ENCODE data around the gene CACNA2D4.

Gene CACNA2D4

DNA sequence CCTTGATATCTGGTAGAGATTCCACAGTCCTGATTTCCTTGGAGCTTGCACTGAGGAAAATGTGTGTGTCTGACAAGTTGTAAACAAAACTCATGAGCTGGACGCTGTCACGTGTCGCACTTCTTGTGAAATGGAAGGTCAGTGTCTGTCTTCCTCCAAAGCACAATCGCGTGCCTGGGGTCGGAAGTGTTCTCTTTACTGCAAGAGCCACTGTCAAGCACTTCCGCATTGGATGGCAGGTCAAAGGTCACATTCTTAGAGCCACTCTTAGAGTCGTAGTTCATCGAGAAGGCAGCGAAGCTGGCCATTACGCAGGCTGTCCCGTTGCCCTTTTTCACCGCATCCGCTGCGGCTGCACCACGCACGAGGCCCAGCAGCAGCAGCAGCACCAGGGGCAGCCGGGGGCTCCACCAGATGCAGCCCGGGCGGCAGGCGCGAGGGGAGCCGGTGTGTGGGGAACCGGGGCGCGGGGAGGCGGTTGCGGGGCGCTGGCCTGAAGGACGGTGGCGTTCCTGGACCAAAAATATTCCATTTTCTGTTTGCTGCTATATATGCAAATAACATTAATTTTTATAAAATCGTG lies 53.1 kb downstream of the CACNA2D4 start:
- DNase-seq: no peak

- DNase-seq: no peak
Observed at GRCh38 chr12:1864867-1865266, 53.6 kb downstream of the CACNA2D4 start.

DNA sequence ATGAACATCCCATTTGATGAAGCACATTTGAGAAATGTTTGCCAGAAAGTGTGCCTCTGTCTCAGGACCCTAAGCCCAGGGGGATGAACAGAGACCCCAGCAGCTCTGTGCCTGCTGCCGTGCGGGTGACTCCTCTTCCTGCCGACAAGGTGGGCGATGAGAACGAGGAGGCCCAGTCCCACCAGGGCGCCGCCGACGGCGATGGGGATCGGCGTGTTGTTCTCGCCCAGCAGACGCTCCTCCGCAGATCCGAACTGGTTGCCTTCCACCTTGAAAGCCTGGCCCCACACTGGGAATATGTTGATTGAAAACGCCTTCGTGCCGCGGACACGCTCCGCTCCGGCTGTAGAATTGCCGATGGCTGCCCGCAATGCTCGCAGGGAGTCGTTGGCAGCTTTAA lies 54.0 kb downstream of the CACNA2D4 start:
- DNase-seq: no peak

GRCh38 chr12:1863823-1864222 lies 54.6 kb downstream of the CACNA2D4 start:
- no peak for DNase-seq

DNA sequence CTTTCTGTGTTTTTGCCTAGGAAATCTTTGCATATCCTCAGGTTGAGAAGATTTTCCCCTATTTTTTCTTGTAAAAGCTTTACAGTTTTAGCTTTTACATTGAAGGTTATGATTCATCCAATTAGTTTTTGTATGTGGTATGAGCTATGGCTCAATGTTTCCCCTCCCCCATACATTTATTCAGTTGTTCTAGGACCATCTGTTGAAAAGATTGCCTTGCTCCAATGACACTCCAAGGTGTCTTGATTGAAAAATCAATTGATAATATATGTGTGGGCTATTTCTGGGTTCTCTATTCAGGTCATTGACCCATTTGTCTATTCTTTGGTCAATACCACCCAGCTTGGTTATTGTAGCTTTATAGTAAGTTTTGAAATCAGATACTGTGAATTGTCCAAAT lies 55.5 kb downstream of the CACNA2D4 start:
- no peak for DNase-seq

DNA sequence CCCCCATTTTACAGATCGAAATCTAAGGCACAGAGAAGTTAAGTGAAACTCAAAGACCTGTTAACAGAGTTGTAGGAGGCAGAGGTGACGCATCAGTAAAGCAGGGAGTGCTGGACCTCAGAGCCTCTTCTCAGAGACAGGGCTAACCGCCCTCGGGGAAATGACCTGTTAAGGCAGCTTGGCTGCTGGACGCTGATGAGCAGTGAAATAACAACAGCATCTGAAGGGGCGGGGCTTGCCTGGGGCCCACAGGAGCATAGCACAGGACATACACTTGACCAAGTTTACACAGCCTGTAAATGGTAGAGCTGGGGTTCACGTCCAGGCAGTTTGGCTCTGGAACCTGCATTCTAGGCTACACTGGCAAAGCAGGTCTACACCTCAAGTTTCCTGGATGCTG lies 58.8 kb downstream of the CACNA2D4 start:
- DNase-seq: no peak

DNA sequence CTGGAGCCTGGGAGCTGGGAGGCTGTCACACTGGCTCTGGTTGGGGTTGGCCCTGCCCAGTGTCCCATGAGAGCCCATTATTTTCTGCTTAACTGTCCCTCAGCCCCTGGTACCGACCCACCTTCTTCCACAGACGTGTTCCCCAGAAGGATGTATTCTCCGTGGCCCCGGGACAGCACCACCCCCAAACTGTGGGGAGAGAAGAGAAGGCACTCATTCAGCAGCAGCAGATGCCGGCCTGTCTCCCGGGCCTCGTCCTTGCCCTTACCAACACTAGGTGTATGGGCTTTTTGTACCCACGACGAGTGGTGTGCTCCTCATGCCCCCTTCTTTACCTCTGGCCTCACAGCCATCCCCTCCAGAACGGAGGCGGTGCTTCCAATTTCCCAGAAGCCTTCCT lies 60.0 kb downstream of the CACNA2D4 start:
- DNase-seq: no peak

DNA sequence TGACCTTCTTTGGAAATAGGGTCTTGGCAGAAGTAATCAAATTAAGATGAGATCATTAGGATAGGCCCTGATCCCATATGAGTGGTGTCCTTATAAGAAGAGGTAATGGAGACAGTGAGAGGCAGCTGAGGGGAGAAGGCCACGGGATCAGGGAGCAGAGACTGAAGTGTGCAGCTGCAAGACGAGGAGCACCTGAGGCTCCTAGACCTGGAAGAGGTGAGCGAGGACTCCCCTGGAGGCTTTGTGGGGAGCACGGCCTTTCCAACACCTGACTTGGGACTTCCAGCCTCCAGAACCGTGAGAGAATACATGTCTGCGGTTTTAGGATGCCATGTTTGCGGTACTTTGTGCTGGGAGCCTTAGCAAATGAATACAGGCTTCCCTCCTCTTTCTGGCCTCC lies 60.6 kb downstream of the CACNA2D4 start:
- no peak for DNase-seq

DNA sequence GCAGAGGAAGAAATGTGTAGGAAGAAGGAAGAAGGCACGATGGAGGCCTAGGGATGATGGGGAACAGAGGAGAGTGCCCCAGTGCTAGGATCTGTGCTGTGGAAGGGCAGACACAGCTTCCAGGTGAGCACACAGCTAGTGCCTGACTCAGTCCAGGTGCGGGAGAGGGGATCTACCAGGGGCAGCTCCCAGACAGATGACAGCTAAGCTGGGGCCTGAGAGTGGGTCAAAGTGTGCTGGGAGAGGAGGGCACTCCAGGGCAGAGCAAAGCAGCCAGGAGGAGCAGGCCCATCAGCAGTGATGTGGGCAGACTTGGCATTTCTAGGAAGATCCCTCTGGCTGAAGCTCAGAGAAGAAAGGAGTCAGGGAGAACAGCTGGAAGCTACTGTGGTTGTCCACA lies 61.4 kb downstream of the CACNA2D4 start:
- DNase-seq: no peak

DNA sequence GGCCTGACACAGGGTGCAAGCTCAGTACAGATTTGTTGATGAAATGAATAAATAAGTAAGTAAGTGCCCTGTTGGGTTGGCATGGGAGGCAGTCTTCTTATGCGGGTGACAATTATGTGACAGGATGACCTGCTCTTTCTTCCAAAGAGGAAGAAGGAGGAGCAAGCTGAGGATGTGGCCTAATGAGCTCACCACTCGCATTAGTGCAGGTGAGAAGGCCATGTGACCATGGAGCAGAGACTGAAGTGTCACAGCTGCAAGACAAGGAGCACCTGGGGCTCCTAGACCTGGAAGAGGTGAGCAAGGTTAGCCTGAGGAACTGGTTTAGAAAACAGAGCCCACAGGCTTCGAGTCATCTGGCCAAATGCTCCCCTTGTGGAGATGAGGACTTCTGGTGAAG lies 63.2 kb downstream of the CACNA2D4 start:
- DNase-seq: no peak

DNA sequence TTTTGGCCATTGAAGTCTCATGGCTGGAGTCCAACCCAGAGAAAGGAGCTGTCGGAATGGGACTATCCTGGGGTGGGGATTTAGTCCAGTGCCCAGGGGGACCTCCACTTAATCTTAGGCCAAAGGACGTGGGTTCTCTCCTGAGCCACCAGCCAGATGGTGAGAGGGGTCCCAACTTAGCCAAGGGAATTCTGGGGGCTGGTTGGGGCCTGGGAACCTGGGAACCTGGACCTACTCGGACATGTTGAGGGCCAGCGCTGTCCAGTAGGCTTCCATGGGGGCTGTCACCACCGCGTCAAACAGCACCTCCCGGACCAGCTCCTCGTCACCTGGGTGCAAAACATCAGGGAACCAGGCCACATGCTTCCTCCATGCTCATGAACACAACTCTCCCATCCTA lies 64.7 kb downstream of the CACNA2D4 start:
- DNase-seq: no peak

- DNase-seq: no peak
Observed at GRCh38 chr12:1852076-1852475, 66.4 kb downstream of the CACNA2D4 start.

- no peak for DNase-seq
Observed at GRCh38 chr12:1851151-1851701, 67.2 kb downstream of the CACNA2D4 start.

- no peak for DNase-seq
Observed at GRCh38 chr12:1848745-1849144, 69.7 kb downstream of the CACNA2D4 start.

GRCh38 chr12:1848146-1848545 lies 70.3 kb downstream of the CACNA2D4 start:
- DNase-seq: no peak

DNA sequence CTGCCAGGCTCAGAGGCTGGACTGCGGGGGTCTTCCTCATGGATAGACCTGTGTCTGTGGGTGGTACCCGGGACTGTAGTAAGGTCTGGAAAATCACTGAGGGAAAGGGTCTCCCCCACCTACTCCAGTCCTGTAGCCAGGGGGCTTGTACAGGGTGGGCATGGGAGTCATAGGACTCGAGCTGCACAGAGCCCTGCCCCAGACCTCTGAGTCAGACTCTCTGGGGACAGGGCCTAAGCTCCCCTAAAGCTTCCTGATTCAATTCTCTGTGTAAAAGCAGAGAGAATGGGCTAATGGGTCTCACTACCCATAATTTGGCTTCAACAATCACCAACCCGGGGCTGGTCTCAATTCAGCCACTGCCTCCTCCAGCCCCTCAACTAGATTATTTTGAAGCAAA lies 71.0 kb downstream of the CACNA2D4 start:
- no peak for DNase-seq

GRCh38 chr12:1846421-1847405 lies 71.7 kb downstream of the CACNA2D4 start:
- DNase-seq: no peak

DNA sequence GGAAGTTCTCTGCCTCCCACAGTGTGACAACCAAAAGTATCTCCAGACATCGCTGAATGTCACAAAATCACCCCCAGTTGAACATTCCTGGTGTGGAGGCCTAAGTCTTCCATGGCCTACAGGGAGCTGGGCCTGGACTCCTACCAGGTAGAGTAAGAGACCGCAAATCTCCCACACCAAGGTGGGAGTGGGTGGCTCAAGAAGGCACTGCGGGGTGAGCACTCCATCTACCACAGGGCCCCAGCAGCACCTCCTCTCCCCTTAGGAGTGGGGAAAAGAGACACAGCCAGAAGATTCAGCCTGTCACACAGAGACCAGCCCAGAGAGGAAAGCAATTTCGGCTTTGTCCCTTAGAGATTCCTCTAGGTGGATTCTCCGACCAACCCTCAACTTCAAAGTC lies 72.6 kb downstream of the CACNA2D4 start:
- no peak for DNase-seq

DNA sequence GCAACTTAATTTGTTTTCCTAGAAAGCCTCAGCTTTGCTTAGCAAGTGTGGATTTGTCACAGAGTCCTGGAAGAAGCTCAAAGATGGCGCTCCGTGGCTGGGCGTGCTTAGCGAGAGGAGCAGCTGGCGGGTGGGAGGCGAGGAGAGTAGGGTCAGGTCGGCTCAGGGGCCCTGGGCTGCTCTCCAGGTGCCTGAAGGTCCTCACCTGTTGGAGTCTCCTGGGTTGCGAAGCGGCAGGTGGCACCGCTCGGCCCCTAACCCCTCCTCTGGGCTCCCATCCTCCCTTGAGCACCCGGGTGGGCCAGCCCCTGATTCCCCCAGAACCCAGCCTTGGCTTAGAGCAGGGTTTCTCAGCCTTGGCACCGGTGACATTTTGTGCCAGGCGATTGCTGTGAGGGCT lies 73.0 kb downstream of the CACNA2D4 start:
- DNase-seq: no peak

DNA sequence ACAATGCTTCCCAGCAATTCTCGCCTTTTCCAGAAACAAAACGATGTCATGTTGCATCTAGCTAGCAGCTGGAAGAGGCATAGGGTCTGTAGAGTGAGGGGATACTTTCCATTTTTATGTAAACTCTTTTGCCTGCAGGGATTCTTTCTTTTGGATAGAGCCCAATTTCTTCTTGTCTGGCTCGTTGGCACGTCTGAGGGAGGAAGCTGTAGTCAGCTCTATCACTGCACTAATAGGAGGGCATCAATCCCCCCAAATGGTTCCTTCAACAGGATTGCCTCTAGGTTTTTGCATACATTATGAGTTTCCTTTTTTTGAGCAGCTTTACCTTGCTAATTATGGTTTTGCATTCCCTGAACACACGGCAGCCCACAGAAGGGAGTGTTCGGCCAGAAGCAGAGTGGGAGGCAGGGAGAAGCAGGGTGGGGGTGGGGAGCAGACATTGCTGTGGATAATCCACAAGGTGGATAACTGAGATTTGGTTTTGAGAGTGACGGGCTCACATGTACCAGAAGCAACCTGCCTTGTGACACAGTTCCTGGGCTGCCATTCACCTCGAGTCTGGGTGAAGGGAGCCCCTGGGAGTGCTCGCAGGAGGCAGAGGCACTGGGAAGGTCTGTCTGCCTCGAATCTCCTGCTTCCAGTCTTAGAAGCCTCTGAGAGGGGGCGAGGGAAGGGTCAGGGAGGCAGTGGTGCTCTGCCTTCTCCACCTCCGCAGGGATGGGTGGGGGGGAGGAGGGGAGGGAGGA lies 73.6 kb downstream of the CACNA2D4 start:
- no peak for DNase-seq

- no peak for DNase-seq
Observed at GRCh38 chr12:1844223-1844622, 74.2 kb downstream of the CACNA2D4 start.

GRCh38 chr12:1843641-1844005 lies 74.8 kb downstream of the CACNA2D4 start:
- no peak for DNase-seq

- no peak for DNase-seq
Observed at GRCh38 chr12:1842905-1843640, 75.4 kb downstream of the CACNA2D4 start.
